HG03342 (cell line): ENCODE measurements around the gene GPR45.
A peak's percentile ranks its signal among the peaks of the same experiment; 100 is the strongest.
"Not testable (repeated sequence)": the region's sequence is repeated elsewhere in the genome, so short reads cannot be mapped to it uniquely, and the experiment has no call there.

Experiments
- ATAC-seq: cut with Tn5 transposase; IDR thresholded peaks from one replicate; pipeline ENCODE4 v1.9.1; 2021; ENCODE audit warnings: mild to moderate bottlenecking, moderate library complexity; ENCODE audit not compliant: unreplicated experiment

GPR45 gene, protein sequence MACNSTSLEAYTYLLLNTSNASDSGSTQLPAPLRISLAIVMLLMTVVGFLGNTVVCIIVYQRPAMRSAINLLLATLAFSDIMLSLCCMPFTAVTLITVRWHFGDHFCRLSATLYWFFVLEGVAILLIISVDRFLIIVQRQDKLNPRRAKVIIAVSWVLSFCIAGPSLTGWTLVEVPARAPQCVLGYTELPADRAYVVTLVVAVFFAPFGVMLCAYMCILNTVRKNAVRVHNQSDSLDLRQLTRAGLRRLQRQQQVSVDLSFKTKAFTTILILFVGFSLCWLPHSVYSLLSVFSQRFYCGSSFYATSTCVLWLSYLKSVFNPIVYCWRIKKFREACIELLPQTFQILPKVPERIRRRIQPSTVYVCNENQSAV

GRCh38 chr2:105241443-105241842, at the start of gene GPR45:
GPR45 (plus strand) TSS chr2:105241743; CDS start chr2:105241859, 116 bp downstream.
- ATAC-seq, result no peak

DNA sequence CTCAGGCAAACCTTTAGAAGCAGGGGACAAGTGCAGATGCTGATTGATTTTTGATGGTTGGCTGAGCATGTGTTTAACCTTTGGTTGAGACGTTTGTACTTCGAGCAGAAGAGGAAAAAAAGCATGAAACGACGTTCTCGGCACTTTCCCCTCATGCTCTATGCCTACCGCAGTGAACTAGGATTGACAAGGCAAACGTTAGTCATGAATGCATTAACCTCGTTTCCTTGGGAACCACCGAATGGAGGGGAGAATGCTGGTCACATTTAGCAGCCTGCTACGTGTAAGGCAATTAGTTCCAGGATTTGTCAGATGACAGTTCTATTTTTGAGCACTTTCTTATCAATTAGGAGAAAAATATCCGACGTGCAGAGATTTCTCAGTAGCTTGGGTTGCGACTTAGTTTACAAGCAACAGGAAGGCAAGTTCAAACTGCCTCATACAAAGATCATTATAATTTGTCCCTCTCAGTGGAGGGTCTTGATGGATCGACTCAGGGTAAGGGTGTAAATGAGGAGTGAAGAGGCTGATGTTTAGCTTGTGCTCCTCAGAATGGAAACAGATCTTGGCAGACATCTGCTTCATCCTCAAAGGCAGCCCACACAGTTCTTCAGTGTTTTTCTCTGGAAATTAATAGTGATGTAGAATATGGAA, 47.4 kb upstream of the GPR45 start:
- no peak for ATAC-seq

- ATAC-seq, result no peak
These were observed 44.9 kb upstream of the GPR45 start for GRCh38 chr2:105196651-105197050.

DNA sequence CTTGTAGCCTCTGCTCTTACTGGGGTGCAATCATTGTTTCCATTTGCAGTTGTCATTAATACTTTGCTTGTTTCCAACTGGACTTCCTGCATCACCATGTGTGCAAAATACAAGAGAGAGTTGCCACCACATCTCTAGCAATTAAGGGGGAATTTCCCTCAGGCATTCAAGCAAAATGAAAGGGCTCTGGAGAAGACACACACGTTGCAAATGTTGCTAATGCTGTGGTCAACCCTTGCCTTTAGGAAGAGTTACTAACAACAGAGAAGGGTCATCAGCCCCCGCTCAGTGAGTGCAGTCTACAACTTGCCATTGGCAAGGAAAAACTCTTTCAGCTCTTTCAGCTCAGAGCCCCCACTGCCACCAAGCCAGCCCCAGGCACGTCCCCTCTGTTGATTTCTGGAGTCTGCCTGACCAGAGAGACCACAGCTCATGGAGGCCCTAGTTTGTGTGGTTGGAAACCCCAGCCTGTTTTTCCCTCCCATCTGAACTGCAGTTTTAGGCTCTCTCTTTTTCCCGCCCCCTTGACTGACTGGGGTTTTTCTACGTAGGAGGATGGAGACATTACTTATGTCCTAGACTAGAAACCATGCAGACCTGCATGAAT, 25.9 kb upstream of the GPR45 start:
- ATAC-seq, result no peak

- ATAC-seq, result no peak
These were observed 20.9 kb upstream of the GPR45 start for GRCh38 chr2:105220604-105221003.

DNA sequence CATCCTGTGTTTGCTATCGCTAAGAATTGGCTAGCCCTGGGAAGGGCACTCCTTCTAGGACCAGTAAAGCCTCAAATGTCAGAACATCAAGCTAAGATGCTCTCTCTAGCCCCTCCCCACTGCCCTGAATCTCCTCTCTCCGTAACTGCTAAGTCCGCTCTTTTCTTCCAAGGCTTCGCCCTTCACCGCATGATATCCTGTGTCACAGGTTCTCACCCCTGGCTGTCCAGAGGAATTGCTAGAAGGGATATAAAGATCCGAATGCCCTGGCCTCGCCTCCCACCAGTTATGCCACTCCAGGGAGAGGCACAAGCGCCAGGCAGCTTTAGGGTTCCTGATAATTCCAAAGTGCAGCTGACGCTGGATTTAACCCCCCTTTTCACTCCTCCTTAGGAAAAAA, 17.1 kb upstream of the GPR45 start:
- no peak for ATAC-seq

GRCh38 chr2:105231232-105231619, 10.3 kb upstream of the GPR45 start:
- ATAC-seq, result no peak

DNA sequence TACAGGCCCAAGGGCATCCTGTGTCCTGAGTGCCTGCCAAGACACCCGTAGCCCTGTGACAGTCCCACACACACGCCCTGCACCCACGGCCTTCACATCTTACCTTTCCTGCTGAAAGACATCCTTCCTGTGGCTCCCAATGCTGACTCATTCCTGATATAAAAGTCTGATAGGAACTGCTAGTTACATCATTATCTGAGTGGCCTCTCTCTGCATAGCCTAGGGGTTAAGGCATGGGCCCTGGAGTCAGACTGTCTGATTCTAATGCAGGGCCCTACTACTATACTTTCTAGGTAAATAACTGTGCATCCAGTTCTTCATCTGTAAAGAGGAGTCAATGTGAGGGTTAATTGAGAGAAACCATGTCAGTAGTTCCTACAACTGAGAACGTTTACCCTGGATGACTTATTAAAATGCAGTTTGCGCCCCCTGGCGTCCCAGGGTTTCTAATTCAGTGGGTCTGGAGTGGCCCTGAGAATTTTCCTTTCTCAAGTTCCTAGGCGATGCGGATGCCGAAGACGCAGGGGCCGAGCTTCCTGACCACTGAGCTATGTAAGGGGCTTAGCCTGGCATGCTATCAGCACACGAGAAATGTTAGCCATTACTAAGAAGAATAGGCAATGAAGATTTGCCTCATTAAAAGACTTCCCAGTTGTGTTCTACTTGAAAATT, 6.0 kb upstream of the GPR45 start:
- ATAC-seq, result peak; percentile 53

GRCh38 chr2:105236060-105236424, 5.5 kb upstream of the GPR45 start:
- no peak for ATAC-seq

DNA sequence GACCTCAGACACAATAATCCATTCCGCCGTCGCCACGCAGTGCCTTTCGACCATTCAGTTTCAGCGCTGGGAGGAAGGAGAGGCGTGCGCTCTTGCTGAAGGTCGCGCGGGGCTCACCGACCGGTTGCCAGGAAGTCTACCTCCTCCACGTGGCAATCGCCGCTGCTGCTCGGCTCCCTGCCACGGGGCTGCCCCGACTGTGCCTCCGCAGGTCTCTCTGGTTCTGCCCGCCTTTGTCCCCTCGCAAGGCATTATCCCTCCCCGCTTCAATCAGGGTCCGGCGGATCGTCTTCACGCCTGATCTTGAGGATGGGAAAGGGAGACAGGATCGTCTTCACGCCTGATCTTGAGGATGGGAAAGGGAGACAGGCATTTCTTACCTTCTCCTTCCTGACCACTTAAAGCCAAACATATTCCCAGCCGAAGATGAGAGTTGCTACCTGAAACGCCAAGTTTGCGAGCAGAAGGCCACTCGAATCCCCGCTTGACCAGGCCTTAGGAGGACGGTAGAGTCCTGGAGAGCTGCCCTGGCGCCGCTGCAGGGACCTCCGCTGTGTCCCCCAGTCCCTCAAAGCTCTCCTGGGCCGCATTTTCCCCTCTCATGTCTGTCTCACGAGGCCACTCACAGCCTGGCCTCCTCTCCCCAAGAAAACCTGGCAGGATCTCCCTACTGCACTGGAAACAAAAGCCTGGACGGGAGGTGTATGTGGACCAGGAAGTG, 4.3 kb upstream of the GPR45 start:
- no peak for ATAC-seq

DNA sequence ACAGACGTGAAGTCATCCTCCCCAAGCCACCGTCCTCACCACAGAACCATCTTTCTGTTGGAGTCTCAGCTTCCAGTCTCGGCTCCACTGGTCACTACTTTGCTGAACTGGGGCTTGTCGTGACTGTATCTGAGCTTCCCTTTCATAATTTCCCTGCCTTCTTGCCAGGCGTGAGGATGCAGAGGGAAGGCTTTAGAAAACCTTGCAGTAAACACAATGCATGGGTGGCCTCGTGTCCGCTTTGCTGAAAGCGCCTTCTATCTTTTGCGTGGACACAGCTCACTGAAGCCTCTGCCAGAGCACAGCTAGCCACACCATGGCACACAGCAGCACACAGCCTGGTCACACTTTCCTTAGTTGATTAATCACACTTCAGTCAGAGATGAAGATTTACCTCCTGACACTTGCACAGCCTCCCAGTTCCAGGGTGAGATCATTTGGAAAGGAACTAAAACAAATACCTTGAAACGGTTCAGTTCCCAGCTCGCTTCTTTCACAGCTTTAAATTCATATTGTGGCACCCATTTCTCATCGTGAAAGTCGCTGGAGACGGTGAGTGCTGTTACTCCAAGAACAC, 2.8 kb upstream of the GPR45 start:
- ATAC-seq, result no peak

- ATAC-seq, result no peak
These were observed 1.6 kb upstream of the GPR45 start for GRCh38 chr2:105239924-105240323.

DNA sequence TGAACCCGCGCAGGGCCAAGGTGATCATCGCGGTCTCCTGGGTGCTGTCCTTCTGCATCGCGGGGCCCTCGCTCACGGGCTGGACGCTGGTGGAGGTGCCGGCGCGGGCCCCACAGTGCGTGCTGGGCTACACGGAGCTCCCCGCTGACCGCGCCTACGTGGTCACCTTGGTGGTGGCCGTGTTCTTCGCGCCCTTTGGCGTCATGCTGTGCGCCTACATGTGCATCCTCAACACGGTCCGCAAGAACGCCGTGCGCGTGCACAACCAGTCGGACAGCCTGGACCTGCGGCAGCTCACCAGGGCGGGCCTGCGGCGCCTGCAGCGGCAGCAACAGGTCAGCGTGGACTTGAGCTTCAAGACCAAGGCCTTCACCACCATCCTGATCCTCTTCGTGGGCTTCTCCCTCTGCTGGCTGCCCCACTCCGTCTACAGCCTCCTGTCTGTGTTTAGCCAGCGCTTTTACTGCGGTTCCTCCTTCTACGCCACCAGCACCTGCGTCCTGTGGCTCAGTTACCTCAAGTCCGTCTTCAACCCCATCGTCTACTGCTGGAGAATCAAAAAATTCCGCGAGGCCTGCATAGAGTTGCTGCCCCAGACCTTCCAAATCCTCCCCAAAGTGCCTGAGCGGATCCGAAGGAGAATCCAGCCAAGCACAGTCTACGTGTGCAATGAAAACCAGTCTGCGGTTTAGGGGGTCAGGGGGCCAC, 897 bp downstream of the GPR45 start:
- ATAC-seq, result no peak

DNA sequence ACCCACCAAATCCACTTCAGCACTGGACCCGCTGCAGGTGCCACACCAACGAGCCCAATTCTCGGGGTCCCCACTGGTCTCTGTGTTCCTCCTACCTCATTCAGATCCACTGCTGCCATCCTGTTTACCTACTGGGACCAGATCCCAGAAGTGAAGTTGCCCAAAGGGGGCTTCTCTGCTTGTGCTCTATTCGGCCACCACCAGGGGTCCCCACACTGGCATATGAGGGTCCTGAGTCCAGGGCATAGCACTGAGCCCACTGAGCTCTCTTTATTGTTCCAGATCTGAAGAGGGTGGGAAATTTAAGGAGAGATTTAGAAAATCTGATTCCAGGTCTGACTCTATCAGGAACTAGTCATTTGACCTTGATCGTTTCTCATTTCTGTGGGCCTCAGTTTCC, 2.4 kb downstream of the GPR45 start:
- no peak for ATAC-seq

DNA sequence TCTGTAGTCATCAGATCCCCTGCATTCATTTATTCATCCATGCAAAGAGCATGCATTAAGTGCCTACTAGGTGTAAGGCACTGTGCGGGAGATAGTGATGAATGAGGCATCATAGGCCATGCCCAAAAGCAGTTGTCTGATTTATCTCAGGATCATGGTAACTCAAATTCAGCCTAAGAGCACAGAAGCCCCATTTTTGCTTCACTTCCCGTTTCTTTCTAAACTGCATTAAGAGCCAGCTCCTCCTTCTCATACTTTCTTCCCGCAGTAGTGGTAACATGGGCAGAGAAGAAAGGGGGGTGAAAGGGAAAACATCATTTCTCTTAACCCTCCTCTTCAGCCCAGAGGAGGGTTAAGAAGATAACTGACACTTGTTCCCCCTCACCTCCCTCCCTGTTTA, 2.9 kb downstream of the GPR45 start:
- no peak for ATAC-seq

GRCh38 chr2:105248316-105249070, 7.0 kb downstream of the GPR45 start:
- no peak for ATAC-seq

- no peak for ATAC-seq
These were observed 7.6 kb downstream of the GPR45 start for GRCh38 chr2:105249181-105249580.

- ATAC-seq, result no peak
These were observed 8.3 kb downstream of the GPR45 start for GRCh38 chr2:105249891-105250290.

GRCh38 chr2:105251016-105251648, 9.6 kb downstream of the GPR45 start:
- not testable (repeated sequence) for ATAC-seq
